Measurements from ENCODE around the gene CARHSP1. TPM values are rescaled to one million over a fixed set of nuclear protein-coding genes. Genes with fewer than 3 reads are reported as not detected.

The CARHSP1 gene
- total RNA-seq, 1 donor from 2014 or later = 115 TPM

- H3K9me3 Mint-ChIP-seq = no peaks in the 10 kb centered on the region
- H3K36me3 Mint-ChIP-seq = peaks cover 12% of the 10 kb centered on the region
- Histone ChIP-seq H2AFZ (replicated peaks) (no peak overlapping the region), H3F3A (ENCODE audit: low read depth) (peaks cover 22% of the 10 kb centered on the region), H3K4me3 (no peak overlapping the region), H3K27me3 (no peaks in the 10 kb centered on the region), H4K20me1 (ENCODE audit: low read depth) (peaks cover 89% of the 10 kb centered on the region), H3K36me3 (no peaks in the 10 kb centered on the region), H3K9ac (no peak overlapping the region), H3K4me1 (peaks cover 35% of the 10 kb centered on the region), H3K4me2 (no peak overlapping the region), H3K27ac (no peak overlapping the region), H3K9me3 (ENCODE audit: low read depth) (no peaks in the 10 kb centered on the region), H3K79me2 (ENCODE audit: low read depth) (peaks cover 90% of the 10 kb centered on the region)
- no peak overlapping the region for H3K27ac Mint-ChIP-seq
- peaks cover 42% of the 10 kb centered on the region for H3K4me1 Mint-ChIP-seq
- H3K27me3 Mint-ChIP-seq (ENCODE audit: insufficient read depth, low read depth) = peaks cover 8% of the 10 kb centered on the region
- H3K4me3 Mint-ChIP-seq = no peak overlapping the region
- TF ChIP-seq CTCF (IDR thresholded peaks at IDR 0.05) (no peak), EZH2phosphoT487 (IDR thresholded peaks at IDR 0.05) (no peak), EZH2 (IDR thresholded peaks at IDR 0.05) (no peak)
- DNase-seq (ENCODE audit: low spot score) = no peak
These were observed 7.1 kb downstream of the CARHSP1 start for GRCh38 chr16:8861563-8862308.

- DNase-seq (ENCODE audit: low spot score) = no peak
- Histone ChIP-seq H3K27ac (no peak overlapping the region), H3K27me3 (no peaks in the 10 kb centered on the region), H3K4me3 (no peak overlapping the region), H3K4me2 (no peak overlapping the region), H2AFZ (replicated peaks) (no peak overlapping the region), H3K4me1 (peaks cover 24% of the 10 kb centered on the region), H3F3A (ENCODE audit: low read depth) (peaks cover 9% of the 10 kb centered on the region), H3K9me3 (ENCODE audit: low read depth) (no peaks in the 10 kb centered on the region), H4K20me1 (ENCODE audit: low read depth) (peaks cover 88% of the 10 kb centered on the region), H3K79me2 (ENCODE audit: low read depth) (peaks cover 75% of the 10 kb centered on the region), H3K9ac (no peak overlapping the region), H3K36me3 (no peaks in the 10 kb centered on the region)
- H3K9me3 Mint-ChIP-seq = no peaks in the 10 kb centered on the region
- H3K36me3 Mint-ChIP-seq = peaks cover 21% of the 10 kb centered on the region
- peaks cover 8% of the 10 kb centered on the region for H3K27me3 Mint-ChIP-seq (ENCODE audit: insufficient read depth, low read depth)
- H3K27ac Mint-ChIP-seq = peak overlapping the region; percentile 74
- TF ChIP-seq EZH2 (IDR thresholded peaks at IDR 0.05) (no peak), EZH2phosphoT487 (IDR thresholded peaks at IDR 0.05) (no peak), CTCF (IDR thresholded peaks at IDR 0.05) (no peak)
- peak overlapping the region; percentile 38 for H3K4me3 Mint-ChIP-seq
- H3K4me1 Mint-ChIP-seq = peaks cover 29% of the 10 kb centered on the region
These were observed 8.6 kb downstream of the CARHSP1 start for GRCh38 chr16:8859913-8860881.

- H3K27me3 ChIP-seq = no peaks in the 10 kb centered on the region
- H3K4me1 ChIP-seq = peaks cover 15% of the 10 kb centered on the region
- Mint-ChIP-seq H3K4me3 (no peak overlapping the region), H3K27ac (peak overlapping the region; percentile 74), H3K4me1 (peaks cover 26% of the 10 kb centered on the region), H3K36me3 (peaks cover 26% of the 10 kb centered on the region), H3K27me3 (ENCODE audit: insufficient read depth, low read depth) (peaks cover 6% of the 10 kb centered on the region), H3K9me3 (no peaks in the 10 kb centered on the region)
- peaks cover 4% of the 10 kb centered on the region for H3F3A ChIP-seq (ENCODE audit: low read depth)
- no peak for DNase-seq (ENCODE audit: low spot score)
- TF ChIP-seq EZH2 (IDR thresholded peaks at IDR 0.05) (no peak), EZH2phosphoT487 (IDR thresholded peaks at IDR 0.05) (no peak), CTCF (IDR thresholded peaks at IDR 0.05) (no peak)
- H3K9me3 ChIP-seq (ENCODE audit: low read depth) = no peaks in the 10 kb centered on the region
- no peak overlapping the region for H2AFZ ChIP-seq (replicated peaks)
- no peak overlapping the region for H3K9ac ChIP-seq
- H3K36me3 ChIP-seq = no peaks in the 10 kb centered on the region
- H3K27ac ChIP-seq = no peak overlapping the region
- H3K4me2 ChIP-seq = no peak overlapping the region
- no peak overlapping the region for H3K4me3 ChIP-seq
- H3K79me2 ChIP-seq (ENCODE audit: low read depth) = peaks cover 65% of the 10 kb centered on the region
- peaks cover 87% of the 10 kb centered on the region for H4K20me1 ChIP-seq (ENCODE audit: low read depth)
These were observed 9.6 kb downstream of the CARHSP1 start for GRCh38 chr16:8858994-8859912.
